Lung (tissue), 12 donors: Measurements from ENCODE around the gene DNAH17. TPM values are rescaled to one million over a fixed set of nuclear protein-coding genes. Genes with fewer than 3 reads are reported as not detected.

ENCODE experiments used
- ATAC-seq: fragments of 200-7000 bp; cut with Tn5 transposase; one replicate; pipeline ENCODE4 v1.9.1; 2020; ENCODE audit warnings: moderate number of reproducible peaks; ENCODE audit not compliant: insufficient read depth, low FRiP score
- DNase-seq, 3 donors: peaks; one replicate each; pipeline ENCODE4 v3.0.0-alpha.2; 2013 to 2017
- H3K27ac ChIP-seq, 2 donors: one replicate each; pipeline ENCODE4 v1.5.1; 2013; ENCODE audit warnings: mild to moderate bottlenecking in 2 of 2, moderate library complexity in 2 of 2, control low read depth in 1 of 2, inconsistent platforms in 1 of 2, low read depth in 1 of 2, low read length in 1 of 2
- H3K27me3 ChIP-seq, 3 donors: one replicate each; pipeline ENCODE4 v1.5.1; 2013; ENCODE audit warnings: low read length in 2 of 3; ENCODE audit not compliant: control insufficient read depth in 3 of 3, insufficient read depth in 3 of 3
- H3K36me3 ChIP-seq, 4 donors: one replicate each; pipeline ENCODE4 v1.5.1; 2013; ENCODE audit warnings: low read length in 4 of 4, mild to moderate bottlenecking in 1 of 4, moderate library complexity in 1 of 4; ENCODE audit not compliant: control insufficient read depth in 4 of 4, insufficient read depth in 4 of 4
- H3K4me1 ChIP-seq, 5 donors: one replicate each; pipeline ENCODE4 v1.5.1; 2013; ENCODE audit warnings: low read length in 5 of 5, mild to moderate bottlenecking in 2 of 5, moderate library complexity in 1 of 5; ENCODE audit not compliant: control insufficient read depth in 5 of 5, insufficient read depth in 5 of 5
- H3K4me3 ChIP-seq: one replicate; pipeline ENCODE4 v1.5.1; 2013; ENCODE audit warnings: mild to moderate bottlenecking, control low read depth, moderate library complexity
- H3K9ac ChIP-seq, 2 donors: one replicate each; pipeline ENCODE4 v1.5.1; 2013; ENCODE audit warnings: low read length in 2 of 2, control low read depth in 1 of 2; ENCODE audit not compliant: insufficient read depth in 1 of 2
- H3K9me3 ChIP-seq, 4 donors: one replicate each; pipeline ENCODE4 v1.5.1; 2013; ENCODE audit warnings: low read length in 3 of 4, mild to moderate bottlenecking in 1 of 4, moderate library complexity in 1 of 4; ENCODE audit not compliant: control insufficient read depth in 4 of 4, insufficient read depth in 3 of 4
- WGBS, 2 donors: extraction: QIAGEN DNeasy Blood & Tissue Kit; methylation state at CpG; one replicate each; pipeline ENCODE4 v1.1.7; 2013; 5-methylcytosine and 5-hydroxymethylcytosine counted together
- polyA plus RNA-seq, 2 donors: library from polyadenylated mRNA; stranded (reverse); fragments of 200-250 nt; gene quantifications; one replicate each; pipeline ENCODE4 v1.2.1, GENCODE V29; 2013
- total RNA-seq, 2 donors: library from RNA; depleted of rRNA in 1 of 2; stranded (reverse); fragments of >200 nt in 1 of 2; gene quantifications; one replicate each; pipeline ENCODE4 v1.2.1, GENCODE V29; 2014 to 2021
- TF ChIP-seq, protein P1 (sequence below): IDR thresholded peaks from 2 replicates; pipeline ENCODE4 v1.5.1; 2012; ENCODE audit warnings: mild to moderate bottlenecking; ENCODE audit errors: control extremely low read depth, extremely low read depth
- donor health status: control.
- donor health status: control.
- donor health status: Bipolar disorder and iron deficiency.
- donor health status: healthy.
- donor health status: DM: yes; HTN: yes; CAD: no.

DNAH17 gene
- total and polyA plus RNA-seq, 4 donors = 0.44 to 1.6 (median 1.2) TPM

DNA sequence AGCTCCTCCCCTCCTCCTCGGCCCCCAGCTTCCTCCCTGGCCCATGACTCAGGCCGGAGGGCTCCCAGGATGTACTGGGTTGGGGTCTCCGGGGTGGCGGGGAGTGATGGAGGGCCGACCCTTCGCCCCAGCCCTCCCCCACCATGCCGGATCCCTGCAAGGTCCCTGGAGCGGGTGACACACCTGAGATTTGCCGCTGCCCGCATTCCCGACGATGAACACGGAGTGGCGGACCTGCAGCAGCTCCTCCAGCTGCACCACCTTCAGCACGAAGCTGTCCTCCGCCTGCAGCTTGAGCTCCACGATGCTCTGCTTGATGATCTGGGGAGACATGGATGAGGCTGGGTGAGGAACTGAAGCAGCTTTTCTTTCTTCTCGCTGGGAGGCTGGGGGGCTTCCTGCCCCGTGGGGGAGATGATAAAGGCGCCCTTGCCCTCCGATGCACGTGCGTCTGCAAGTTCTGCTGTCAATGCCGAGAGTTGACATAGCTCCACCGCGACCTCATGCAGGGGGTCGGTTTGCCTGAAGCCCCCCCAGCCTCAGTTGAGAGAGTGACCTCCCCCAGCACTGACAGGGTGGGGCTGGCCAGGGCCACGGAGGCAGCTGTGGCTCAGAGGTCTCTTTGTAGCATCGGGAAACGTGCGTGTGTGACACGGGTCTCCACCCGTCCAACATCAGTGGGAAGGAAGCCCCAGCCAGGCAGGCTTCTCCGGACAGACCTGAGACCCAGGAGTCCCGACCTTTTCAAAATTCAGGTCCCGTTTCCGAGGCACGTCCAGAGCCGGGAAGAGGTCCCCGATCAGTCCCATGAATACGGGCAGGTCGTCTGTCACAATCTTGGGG, 83.1 kb downstream of the DNAH17 start:
- no peak overlapping the region for H3K27ac ChIP-seq
- DNase-seq = no peak

GRCh38 chr17:78493450-78493849, 83.7 kb downstream of the DNAH17 start:
- ATAC-seq (no peak), DNase-seq (peak in 1 of 3 donors; percentile 45)
- H3K9me3 ChIP-seq = no peaks in the 10 kb centered on the region
- WGBS, 2 donors = 60 to 64% methylated on average over 9 of the region's 9 CpGs
- TF ChIP-seq, protein P1, sequence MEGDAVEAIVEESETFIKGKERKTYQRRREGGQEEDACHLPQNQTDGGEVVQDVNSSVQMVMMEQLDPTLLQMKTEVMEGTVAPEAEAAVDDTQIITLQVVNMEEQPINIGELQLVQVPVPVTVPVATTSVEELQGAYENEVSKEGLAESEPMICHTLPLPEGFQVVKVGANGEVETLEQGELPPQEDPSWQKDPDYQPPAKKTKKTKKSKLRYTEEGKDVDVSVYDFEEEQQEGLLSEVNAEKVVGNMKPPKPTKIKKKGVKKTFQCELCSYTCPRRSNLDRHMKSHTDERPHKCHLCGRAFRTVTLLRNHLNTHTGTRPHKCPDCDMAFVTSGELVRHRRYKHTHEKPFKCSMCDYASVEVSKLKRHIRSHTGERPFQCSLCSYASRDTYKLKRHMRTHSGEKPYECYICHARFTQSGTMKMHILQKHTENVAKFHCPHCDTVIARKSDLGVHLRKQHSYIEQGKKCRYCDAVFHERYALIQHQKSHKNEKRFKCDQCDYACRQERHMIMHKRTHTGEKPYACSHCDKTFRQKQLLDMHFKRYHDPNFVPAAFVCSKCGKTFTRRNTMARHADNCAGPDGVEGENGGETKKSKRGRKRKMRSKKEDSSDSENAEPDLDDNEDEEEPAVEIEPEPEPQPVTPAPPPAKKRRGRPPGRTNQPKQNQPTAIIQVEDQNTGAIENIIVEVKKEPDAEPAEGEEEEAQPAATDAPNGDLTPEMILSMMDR = no peak
- peaks cover 0 to 4% (median 0%) of the 10 kb centered on the region in 3 donors for H3K27me3 ChIP-seq
- no peaks in the 10 kb centered on the region for H3K4me1 ChIP-seq
- H3K27ac ChIP-seq = no peak overlapping the region
- H3K36me3 ChIP-seq = no peaks in the 10 kb centered on the region
- H3K4me3 ChIP-seq = no peak overlapping the region
- no peak overlapping the region for H3K9ac ChIP-seq

More for the DNA sequence above, 83.1 kb downstream of the DNAH17 start:
- Histone ChIP-seq H3K27me3 (peaks cover 0 to 2% (median 0%) of the 10 kb centered on the region in 3 donors), H3K36me3 (no peaks in the 10 kb centered on the region), H3K9me3 (no peaks in the 10 kb centered on the region), H3K9ac (no peak overlapping the region), H3K4me1 (no peaks in the 10 kb centered on the region), H3K4me3 (no peak overlapping the region)
- TF ChIP-seq, protein P1 = no peak
- 82 to 85% methylated on average over 42 of the region's 42 CpGs for WGBS, 2 donors
- no peak for ATAC-seq

DNA sequence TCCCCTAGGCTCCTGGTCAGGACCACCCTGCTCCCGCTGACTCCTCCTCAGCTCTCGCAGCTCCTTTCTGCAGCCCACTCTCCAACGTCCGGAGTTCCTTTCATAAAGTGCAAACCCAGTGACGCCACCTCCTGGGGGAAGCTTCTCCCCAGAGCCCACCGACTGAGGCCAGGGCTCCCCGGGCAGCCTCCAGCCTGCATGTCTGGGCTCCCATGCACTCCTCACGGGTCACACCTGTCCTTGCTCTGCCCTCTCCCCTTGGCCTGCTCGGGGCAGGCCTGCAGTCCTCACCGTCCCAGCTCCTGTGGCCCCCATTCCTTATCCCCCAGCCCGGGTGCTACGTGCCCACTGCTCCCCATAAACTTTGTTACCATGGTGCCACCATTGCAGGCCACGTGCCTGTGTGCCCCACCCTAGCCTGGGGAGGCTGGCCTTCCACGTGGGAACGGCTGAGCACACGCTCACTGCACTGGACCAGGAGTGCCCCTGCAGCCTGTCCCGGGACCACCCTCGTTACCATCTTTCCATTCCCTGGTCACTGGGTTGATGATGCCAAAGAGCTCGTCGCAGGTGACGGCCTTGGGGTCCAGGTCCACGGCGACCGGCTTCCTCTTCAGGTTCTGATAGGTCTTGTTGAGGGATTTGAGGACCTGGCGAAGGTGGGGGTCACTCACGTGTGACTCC, 84.9 kb downstream of the DNAH17 start:
- Histone ChIP-seq H3K36me3 (no peaks in the 10 kb centered on the region), H3K27me3 (peaks cover 0 to 4% (median 0%) of the 10 kb centered on the region in 3 donors), H3K4me3 (no peak overlapping the region), H3K27ac (no peak overlapping the region), H3K9ac (no peak overlapping the region), H3K4me1 (no peaks in the 10 kb centered on the region), H3K9me3 (no peaks in the 10 kb centered on the region)
- DNase-seq (no peak), ATAC-seq (no peak)
- TF ChIP-seq, protein P1 = no peak
- WGBS, 2 donors = 91 to 93% methylated on average over 26 of the region's 26 CpGs
